Esophagus squamous epithelium (tissue), 4 donors: ENCODE measurements around the gene KCNH8.

Experiments used
- POLR2A ChIP-seq, 4 donors: fragments of 450-650 bp; IDR thresholded peaks; one replicate each; pipeline ENCODE4 v1.6.1; 2017; ENCODE audit warnings: antibody characterized with exemption in 4 of 4, mild to moderate bottlenecking in 4 of 4, moderate library complexity in 3 of 4
- TF ChIP-seq, protein P1 (sequence below), 6 experiments: fragments of 450-650 bp in 4 of 6; fragments of 200-600 bp in 2 of 6; sonication (generic) in 2 of 6; IDR thresholded peaks; one replicate each; pipeline ENCODE4 v1.5.1; 2016 to 2019; ENCODE audit warnings: antibody characterized with exemption in 6 of 6, mild to moderate bottlenecking in 4 of 6, moderate library complexity in 4 of 6

DNA sequence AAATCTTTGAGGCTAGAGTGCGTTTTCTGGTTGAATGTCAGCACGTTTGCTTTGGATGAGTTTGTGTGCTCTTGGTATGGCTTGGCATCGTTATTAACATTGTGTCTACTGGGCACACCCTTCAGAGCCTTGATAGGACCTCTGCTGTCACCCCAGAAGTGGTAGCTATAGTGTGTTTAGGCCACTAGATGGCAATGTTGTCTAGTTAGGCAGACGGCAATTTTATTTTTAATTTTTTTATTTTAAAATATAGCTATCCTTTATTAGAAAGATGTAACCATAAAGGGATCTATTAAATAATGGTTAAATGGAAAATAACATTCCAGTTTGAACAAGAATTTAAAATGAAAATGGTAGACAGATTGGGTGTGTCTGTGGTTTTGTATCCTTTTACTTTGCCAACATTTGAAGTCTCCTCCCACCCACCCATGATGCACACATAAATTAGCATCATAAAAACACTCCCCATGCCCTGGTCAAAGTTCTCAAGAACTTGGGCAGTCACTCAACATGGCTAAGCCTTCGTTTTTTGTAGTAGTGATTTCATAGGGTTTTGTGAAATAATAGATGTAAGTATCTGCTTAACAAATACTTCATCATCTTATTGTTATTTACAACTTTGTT lies 200.7 kb downstream of the KCNH8 start:
- TF ChIP-seq, protein P1, sequence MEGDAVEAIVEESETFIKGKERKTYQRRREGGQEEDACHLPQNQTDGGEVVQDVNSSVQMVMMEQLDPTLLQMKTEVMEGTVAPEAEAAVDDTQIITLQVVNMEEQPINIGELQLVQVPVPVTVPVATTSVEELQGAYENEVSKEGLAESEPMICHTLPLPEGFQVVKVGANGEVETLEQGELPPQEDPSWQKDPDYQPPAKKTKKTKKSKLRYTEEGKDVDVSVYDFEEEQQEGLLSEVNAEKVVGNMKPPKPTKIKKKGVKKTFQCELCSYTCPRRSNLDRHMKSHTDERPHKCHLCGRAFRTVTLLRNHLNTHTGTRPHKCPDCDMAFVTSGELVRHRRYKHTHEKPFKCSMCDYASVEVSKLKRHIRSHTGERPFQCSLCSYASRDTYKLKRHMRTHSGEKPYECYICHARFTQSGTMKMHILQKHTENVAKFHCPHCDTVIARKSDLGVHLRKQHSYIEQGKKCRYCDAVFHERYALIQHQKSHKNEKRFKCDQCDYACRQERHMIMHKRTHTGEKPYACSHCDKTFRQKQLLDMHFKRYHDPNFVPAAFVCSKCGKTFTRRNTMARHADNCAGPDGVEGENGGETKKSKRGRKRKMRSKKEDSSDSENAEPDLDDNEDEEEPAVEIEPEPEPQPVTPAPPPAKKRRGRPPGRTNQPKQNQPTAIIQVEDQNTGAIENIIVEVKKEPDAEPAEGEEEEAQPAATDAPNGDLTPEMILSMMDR (IDR thresholded peaks at IDR 0.05) = peak in 5 of 6 experiments; percentile 21 to 61 (median 47)
- no peak for TF ChIP-seq POLR2A (IDR thresholded peaks at IDR 0.05)
